DLD1 (cell line): ENCODE measurements around the gene CWH43.
"Not testable (repeated sequence)": the region's sequence is repeated elsewhere in the genome, so short reads cannot be mapped to it uniquely, and the experiment has no call there.

ENCODE experiments used
- in situ Hi-C: cut with HindIII; loops from 2 replicates; pipeline ENCODE4 v1.10.0; 2017; ENCODE audit warnings: low sequenced_read_pairs

The CWH43 gene

DNA sequence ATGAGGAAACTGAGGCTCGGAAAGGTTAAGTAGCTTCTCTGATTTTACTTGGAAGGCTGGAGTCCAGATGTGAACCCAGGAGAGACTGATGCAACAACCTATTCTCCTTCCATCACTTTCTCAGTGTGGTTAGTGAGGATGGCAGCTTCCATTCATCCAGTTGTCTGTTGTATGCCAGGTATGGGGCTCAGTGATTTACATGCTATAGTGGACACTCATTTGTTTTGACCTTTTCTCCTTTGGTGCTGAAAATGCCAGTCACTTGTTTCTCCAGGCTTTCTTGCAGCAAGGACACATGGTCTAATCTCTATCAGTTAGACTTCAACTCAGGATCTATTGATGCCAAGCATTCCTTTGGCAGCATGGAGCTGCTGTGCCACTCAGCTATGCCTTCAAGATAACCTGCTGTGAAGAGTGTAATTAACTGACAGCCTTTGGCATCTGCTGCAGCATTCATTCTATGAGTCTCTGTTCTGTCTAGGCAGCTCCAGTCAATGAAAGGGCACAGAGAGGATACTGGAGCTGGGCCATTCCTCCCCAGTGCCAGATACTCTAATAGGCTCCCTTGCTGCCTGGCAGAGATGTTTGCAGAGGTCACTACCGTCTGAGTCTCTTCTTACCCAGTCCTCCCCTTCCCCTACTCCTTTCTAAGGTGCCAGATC, 11.0 kb upstream of the CWH43 start:
- in situ Hi-C loops, result no loop called here

DNA sequence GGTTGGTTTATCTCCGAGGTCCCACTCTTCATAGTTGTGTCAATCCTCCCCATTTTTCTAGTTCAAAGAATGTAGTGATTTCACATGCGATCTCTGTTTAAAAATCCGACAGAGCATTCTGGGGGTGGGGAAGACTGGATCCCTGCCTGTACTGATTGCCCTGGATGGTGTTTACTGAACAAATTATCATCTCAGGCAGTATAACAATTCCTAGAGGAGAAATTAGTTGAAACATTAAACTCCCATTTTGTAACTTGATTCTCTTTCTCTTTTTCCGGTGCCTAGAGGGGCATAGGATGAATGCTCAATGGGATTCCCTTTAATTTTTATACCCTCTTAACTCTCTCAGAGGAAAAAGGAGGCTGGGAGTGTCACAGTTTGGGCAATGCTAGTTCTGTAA, 10.0 kb upstream of the CWH43 start:
- in situ Hi-C loops, result no loop called here

DNA sequence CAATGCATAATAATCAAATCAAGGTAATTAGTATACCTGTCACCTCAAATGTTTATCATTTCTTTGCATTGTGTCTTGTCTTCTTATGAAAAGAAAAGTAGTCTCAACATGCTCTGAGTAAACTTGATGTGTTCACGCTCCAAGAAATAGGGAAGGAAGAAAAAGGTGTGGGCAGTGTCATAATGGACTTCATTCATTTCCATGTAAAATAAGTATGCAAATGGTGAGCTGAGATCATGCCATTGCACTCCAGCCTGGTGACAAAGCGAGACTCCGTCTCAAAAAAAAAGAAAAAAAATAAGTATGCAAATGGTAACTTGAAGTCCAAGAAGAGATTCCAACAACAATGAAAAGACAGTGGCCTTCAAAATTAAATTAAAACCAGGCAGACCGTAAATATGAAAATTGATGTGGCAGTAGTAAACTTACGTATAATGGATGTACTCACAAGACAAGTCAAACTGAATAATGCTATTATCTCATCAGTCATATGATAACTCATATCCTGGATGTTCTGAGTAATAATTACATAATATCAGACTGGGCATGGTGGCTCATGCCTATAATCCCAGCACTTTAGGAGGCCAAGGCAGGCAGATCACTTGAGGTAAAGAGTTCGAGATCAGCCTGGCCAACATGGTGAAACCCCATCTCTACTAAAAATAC, 6.0 kb upstream of the CWH43 start:
- in situ Hi-C loops, result no loop called here

- in situ Hi-C loops, result not testable (repeated sequence)
These were observed 2.1 kb upstream of the CWH43 start for GRCh38 chr4:48984005-48984404.

GRCh38 chr4:48985602-48985975, 486 bp upstream of the CWH43 start:
- in situ Hi-C loops, result no loop called here

GRCh38 chr4:48986654-48987164, 634 bp downstream of the CWH43 start:
- in situ Hi-C loops, result no loop called here

- in situ Hi-C loops, result no loop called here
These were observed 3.6 kb downstream of the CWH43 start for GRCh38 chr4:48989461-48990203.

DNA sequence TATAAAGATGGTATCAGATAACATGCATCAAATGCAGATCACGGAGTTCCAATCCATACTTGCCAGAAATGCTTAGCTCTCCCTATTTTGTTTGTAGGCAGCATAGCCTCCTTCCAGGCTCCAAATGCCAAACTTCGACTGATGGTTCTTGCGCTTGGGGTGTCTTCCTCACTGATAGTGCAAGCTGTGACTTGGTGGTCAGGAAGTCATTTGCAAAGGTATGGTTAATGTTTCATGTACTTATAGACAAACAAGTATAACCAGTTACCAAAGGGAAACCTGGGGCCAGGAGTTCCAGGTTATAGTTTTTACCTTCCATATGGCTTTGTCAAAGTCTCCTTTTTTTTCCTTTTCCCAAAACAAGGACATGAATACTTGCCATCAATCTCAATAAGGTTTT, 5.3 kb downstream of the CWH43 start:
- in situ Hi-C loops, result no loop called here

DNA sequence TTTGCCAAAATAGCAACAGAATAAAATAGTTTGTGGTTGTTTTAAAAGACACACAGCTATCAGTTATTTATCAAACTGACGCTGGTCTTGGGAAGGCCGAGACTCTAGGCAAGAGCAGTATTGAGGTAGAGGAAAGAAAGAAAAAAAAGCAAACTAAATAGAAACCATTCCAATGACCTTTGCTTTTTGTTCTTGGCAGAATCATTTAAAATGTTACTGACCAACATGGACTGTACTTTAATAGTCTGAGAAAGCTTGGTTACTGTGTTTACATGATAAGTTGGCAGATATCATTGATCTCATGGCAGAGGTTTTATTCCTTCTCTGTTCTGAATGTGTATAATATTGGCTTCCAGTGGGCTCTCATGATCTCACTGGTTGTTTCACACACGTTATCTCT, 11.9 kb downstream of the CWH43 start:
- in situ Hi-C loops, result no loop called here

DNA sequence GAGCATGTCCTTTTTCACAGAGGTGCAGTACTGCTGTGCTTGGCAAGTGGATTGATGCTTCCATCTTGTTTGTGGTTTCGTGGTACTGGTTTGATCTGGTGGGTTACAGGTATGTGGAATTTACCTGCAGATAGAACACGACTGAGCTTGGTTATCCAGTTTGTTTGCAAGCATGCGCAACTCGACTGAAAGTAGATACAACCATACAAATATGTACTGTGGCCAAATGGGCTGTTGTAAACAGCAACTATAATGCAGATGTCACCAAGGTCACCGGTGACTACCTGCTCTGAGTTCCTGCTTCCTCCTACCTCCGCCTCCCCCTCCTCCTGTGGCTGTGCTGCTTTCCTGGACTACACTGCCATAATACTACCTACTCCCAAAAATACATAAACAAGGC, 12.4 kb downstream of the CWH43 start:
- in situ Hi-C loops, result no loop called here

DNA sequence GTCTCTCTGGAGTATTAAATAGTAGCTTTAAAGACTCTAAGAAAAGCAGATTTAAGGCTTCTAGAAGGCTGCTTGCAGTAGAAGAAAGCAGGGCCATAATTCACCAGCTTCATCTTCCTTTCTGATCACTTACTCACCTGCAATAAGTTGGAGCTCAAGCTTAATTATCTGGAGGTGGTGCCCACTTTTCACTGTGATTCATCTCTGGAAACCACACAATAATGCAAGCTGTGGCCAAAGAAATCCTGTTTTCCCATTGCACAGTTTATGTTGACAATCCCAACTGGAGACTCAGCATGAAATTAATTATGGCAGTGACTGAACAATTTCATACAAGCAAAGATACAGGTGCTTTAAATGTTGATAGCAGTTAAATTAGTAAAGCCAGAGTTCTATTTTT, 14.7 kb downstream of the CWH43 start:
- in situ Hi-C loops, result no loop called here

- in situ Hi-C loops, result no loop called here
These were observed 16.9 kb downstream of the CWH43 start for GRCh38 chr4:49002931-49003330.

GRCh38 chr4:49018718-49019295, 32.7 kb downstream of the CWH43 start:
- in situ Hi-C loops, result no loop called here

DNA sequence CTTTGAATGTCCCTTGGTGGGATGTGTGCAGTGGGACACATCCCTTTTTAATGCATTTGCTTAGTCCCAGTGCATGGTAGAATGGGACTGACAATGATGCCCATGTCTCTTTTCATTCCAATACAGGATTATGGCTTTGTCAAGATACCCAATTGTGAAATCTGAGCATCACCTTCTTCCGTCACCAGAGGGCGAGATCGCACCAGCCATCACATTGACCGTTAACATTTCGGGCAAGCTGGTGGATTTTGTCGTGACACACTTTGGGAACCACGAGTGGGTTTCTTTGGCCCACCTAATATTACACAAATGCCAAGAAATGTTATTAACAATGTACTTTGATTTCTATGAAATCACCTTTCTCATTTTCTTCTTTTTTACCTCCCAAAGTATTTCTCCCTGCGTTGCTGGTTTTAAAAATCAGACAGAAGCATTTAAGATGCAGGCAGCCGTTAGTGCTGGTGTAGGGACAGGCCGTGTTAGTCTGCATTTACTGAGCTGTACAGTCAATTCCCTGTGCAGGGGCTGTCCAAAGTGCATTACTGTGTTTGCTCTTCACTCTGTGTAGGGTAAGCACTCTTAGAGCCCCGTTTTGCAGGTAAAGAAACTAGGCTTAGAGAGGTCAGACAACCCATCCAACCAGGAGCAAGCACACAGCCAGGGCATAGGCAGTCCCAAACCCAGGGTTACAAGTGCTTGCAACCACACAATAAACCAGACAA, 46.5 kb downstream of the CWH43 start:
- in situ Hi-C loops, result no loop called here

DNA sequence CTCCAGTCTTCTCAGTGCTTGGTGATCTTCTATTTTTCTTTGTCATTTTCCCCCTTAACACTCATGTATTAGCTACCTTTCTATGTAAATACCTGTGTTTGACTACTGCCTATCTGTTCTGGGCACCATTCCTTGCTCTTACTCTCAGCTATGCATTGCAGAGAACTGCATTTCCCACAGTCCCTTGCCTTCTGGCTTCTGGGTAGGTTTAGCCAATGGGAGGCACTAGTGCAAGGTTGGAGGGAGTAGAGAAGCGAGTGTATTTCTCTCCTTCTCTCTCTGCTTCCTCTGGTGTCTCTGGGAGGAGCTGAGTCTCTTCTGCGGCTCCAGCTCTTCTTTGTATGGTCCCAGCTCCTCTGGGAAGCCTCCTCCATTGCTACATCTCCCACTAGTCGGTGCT, 50.5 kb downstream of the CWH43 start:
- in situ Hi-C loops, result no loop called here

DNA sequence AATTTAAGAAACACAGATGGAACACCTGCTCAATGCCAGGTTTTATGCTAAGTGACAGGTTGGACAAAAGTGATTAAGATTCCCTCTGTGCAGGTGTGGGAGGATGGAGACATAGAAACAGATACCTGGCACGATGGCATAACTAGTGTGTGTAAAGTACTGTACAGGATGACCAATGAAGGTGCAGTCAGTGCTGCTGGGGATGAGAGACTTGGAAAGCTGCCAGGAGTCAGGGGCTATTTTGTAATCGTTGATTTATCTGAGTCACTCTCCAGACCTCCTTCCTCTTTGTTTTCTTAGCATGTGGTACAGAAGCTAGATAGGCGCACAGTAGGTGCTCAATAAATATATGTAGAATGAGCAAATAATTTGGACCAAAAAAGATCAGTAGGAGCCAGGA, 58.2 kb downstream of the CWH43 start:
- in situ Hi-C loops, result no loop called here

DNA sequence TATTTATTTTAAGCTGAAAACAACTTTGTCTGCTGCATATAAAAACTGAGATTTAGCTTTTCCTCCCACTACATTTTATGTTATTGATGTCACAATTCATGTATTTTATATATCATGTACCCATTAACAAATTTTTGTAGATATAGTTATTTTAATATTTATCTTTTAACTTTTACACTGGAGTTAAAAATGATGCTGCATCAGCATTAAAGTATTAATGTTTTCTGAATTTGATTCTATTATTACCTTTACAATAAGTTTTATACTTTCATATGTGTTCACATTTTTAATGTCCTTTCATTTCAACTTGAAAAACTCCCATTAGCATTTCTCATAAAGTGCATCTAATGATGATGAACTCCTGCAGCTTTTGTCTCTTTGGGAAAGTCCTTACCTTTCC, 72.2 kb downstream of the CWH43 start:
- in situ Hi-C loops, result no loop called here

- in situ Hi-C loops, result no loop called here
These were observed 77.6 kb downstream of the CWH43 start for GRCh38 chr4:49063670-49064069.

GRCh38 chr4:49072196-49072595, 86.1 kb downstream of the CWH43 start:
- in situ Hi-C loops, result not testable (repeated sequence)

GRCh38 chr4:49091883-49092282, 105.8 kb downstream of the CWH43 start:
- in situ Hi-C loops, result not testable (repeated sequence)

DNA sequence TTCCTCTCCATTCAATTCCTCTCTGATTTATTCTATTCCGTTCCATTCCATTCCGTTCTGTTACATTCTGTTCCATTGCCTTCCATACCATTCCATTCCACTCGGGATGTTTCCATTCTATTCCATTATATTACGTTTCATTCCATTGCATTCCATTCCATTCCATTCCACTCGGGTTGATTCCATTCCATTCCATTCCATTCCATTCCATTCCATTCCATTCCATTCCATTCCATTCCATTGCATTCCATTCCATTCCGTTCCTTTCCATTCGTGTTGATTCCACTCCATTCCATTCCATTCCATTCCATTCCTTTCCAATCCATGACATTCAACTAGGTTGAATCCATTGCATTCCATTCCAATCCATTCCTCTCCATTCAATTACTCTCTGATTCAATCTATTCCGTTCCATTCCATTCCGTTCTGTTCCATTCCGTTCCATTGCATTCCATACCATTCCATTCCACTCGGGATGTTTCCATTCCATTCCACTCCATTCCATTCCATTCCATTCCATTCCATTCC, 106.6 kb downstream of the CWH43 start:
- in situ Hi-C loops, result not testable (repeated sequence)
